Motor neuron (in vitro differentiated cells): ENCODE results near the gene CD55. TPM values are rescaled to one million over a fixed set of nuclear protein-coding genes. Genes with fewer than 3 reads are reported as not detected.

Source experiments
- ATAC-seq, 8 experiments: fragments of 200-7000 bp; cut with Tn5 transposase; replicated peaks in 6 of 8; 2 replicates each; pipeline ENCODE4 v1.8.0; 2021; ENCODE audit warnings: mild to moderate bottlenecking in 8 of 8, moderate library complexity in 8 of 8
- H3K27ac ChIP-seq, 2 donors: fragments of 250-450 bp; sonication (Bioruptor Pico); 2 replicates each; pipeline ENCODE4 v1.9.0; 2021; ENCODE audit warnings: antibody characterized with exemption in 2 of 2, mild to moderate bottlenecking in 2 of 2, moderate library complexity in 1 of 2
- H3K4me1 ChIP-seq, 2 donors: fragments of 250-450 bp; sonication (Bioruptor Pico); replicated peaks in 1 of 2; 2 replicates each; pipeline ENCODE4 v1.6.1; 2021; ENCODE audit warnings: antibody characterized with exemption in 2 of 2, mild to moderate bottlenecking in 2 of 2, moderate library complexity in 1 of 2
- H3K4me3 ChIP-seq, 5 donors: fragments of 250-450 bp; sonication (Bioruptor Pico); 2 replicates each; pipeline ENCODE4 v1.9.0; 2021; ENCODE audit warnings: antibody characterized with exemption in 5 of 5, mild to moderate bottlenecking in 5 of 5, moderate library complexity in 4 of 5
- WGBS, 10 experiments: fragments of 450-650 bp; shearing (Covaris generic); methylation state at CpG; one replicate each; pipeline ENCODE4 v1.0.0; 2022; 5-methylcytosine and 5-hydroxymethylcytosine counted together
- in situ Hi-C, 9 experiments: fragments of 400-800 bp; cut with MboI; loops; one replicate each; pipeline ENCODE4 v1.15.0; 2021; ENCODE audit warnings: low sequenced_read_pairs in 9 of 9, low pct_unique_long_range_greater_than_20kb in 2 of 9; ENCODE audit not compliant: unreplicated experiment in 9 of 9
- total RNA-seq, 8 experiments: library from RNA; unstranded; fragments of 300-600 nt; gene quantifications; 2 replicates each; pipeline versions ENCODE4 v1.2.3 to v1.2.4, GENCODE V29; 2022

Gene CD55
- total RNA-seq, 8 experiments from 2014 or later: 4.6 to 949 (median 9.0) TPM

- Histone ChIP-seq H3K4me3 (no peak overlapping the region), H3K27ac (no peak overlapping the region), H3K4me1 (no peaks in the 10 kb centered on the region)
- 56 to 100% (median 73%) methylated on average over 1 to 6 of the region's 6 CpGs for WGBS, 10 experiments
- in situ Hi-C loops: loop anchor here in 4 of 9 experiments (10.0 to 25.0 kb wide), 2 partner anchors 310 to 318 kb away; partner anchors contain the start of gene C4BPB (in 3 of the 4)
- ATAC-seq: peak; percentile 52 to 88 (median 72)
Observed at GRCh38 chr1:207404849-207405525, 83.5 kb downstream of the CD55 start.

GRCh38 chr1:207405814-207406213 is 84.3 kb downstream of the CD55 start:
- in situ Hi-C loops: loop anchor here in 4 of 9 experiments (10.0 to 25.0 kb wide), 2 partner anchors 311 to 319 kb away; partner anchors contain the start of gene C4BPB (in 3 of the 4)

DNA sequence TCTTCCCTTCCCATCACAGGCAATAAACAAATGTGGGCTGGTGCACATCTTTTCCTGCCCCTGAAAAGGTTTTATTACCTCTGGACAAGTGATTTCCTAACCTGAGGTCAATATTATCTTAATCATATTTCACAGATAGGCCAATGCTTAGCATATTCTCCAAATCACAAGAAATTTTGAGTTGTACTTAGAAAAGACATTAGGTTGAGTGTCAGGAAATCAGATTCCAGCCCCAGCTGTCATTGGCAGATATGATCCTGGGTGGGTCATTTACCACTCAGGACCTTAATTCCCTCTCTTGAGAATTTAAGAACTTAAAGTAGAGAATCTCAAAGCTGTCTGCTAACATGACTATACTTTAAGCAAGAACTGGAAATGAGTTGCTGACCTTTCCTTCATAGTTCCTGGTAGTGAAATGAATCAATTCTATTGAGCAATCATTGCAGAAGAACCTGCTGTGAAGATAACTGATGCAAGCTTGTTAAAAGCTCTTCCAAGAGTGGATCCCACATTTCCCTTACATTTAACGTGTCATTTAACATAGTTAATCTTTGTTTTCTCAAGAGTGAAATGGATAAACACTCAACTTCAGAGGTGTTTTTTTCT is 86.3 kb downstream of the CD55 start:
- Histone ChIP-seq H3K27ac (no peak overlapping the region), H3K4me3 (no peak overlapping the region), H3K4me1 (no peaks in the 10 kb centered on the region)
- 0 to 58% (median 29%) methylated on average over 1 of the region's 1 CpG; no CpG with 5 or more reads in 1 of the 10 experiments for WGBS, 10 experiments
- in situ Hi-C loops: loop anchor here in 4 of 9 experiments (10.0 to 25.0 kb wide), 2 partner anchors 313 to 320 kb away; partner anchors contain the start of gene C4BPB (in 3 of the 4)
- peak in 2 of 8 experiments; percentile 64 to 82 for ATAC-seq

More at GRCh38 chr1:207405814-207406213, 84.3 kb downstream of the CD55 start:
- no peaks in the 10 kb centered on the region for H3K4me1 ChIP-seq
- no peak for ATAC-seq
- H3K27ac ChIP-seq: no peak overlapping the region
- H3K4me3 ChIP-seq: no peak overlapping the region

Other genes with a start within 250 kb of the CD55 start
- 1 to 10 TPM in 1 of 8 experiments, under 1 TPM in 2, not detected in 5; 0.21 to 1.7 (median 0.81) TPM for gene C4BPB, start 232.8 kb upstream of the CD55 start, total RNA-seq
- gene C4BPA, start 217.4 kb upstream of the CD55 start, total RNA-seq: 1 to 10 TPM in 1 of 8 experiments, not detected in 7; 2.3 TPM
- gene CR2, start 132.7 kb downstream of the CD55 start, total RNA-seq: under 1 TPM in 1 of 8 experiments, not detected in 7; 0.95 TPM
- 1 to 10 TPM in 1 of 8 experiments, under 1 TPM in 5, not detected in 2; 0.05 to 1.1 (median 0.25) TPM for gene CR1, start 174.5 kb downstream of the CD55 start, total RNA-seq